Transverse colon (tissue), 4 donors: Measurements from ENCODE around the gene EPHA1.

Experiments
- EP300 ChIP-seq: sonication (generic); formaldehyde crosslinking; IDR thresholded peaks from one replicate; pipeline ENCODE4 v1.6.1; 2017; ENCODE audit warnings: antibody characterized with exemption, low read depth
- POLR2AphosphoS5 ChIP-seq, 3 donors: sonication (generic); formaldehyde crosslinking; IDR thresholded peaks; one replicate each; pipeline ENCODE4 v1.6.1; 2016; ENCODE audit warnings: antibody characterized with exemption in 3 of 3
- TF ChIP-seq, protein P1 (sequence below), 5 experiments: fragments of 200-600 bp in 3 of 5; fragments of 450-650 bp in 2 of 5; sonication (generic) in 3 of 5; IDR thresholded peaks; 1 replicate in 2 of 5; 2 replicates in 3 of 5; pipeline ENCODE4 v1.5.1; 2016 to 2017; ENCODE audit warnings: antibody characterized with exemption in 5 of 5, inconsistent platforms in 3 of 5, mild to moderate bottlenecking in 2 of 5, moderate library complexity in 1 of 5

DNA sequence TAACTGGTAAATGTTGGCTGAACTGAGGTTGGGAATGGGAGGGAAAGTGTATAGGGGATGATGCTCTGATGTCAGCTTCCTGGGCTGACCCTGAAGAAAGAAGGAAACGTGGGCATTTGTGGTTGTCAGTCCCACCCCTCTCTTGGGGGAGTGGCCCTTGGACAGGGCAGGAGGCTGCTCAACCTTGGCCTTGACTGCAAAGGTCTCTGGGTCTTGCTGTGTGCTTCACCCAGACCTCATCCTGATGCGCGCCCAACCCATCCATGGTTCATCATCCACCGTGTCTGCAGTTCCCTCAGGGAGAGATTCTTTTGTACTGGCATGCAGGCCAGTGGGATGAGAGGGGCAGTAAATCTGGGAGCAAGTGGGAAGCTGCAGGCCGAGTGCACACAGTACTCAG lies 32.3 kb downstream of the EPHA1 start:
- no peak for TF ChIP-seq EP300
- TF ChIP-seq POLR2AphosphoS5 (IDR thresholded peaks at IDR 0.05) = peak in 1 of 3 donors; percentile 10
- TF ChIP-seq, protein P1, sequence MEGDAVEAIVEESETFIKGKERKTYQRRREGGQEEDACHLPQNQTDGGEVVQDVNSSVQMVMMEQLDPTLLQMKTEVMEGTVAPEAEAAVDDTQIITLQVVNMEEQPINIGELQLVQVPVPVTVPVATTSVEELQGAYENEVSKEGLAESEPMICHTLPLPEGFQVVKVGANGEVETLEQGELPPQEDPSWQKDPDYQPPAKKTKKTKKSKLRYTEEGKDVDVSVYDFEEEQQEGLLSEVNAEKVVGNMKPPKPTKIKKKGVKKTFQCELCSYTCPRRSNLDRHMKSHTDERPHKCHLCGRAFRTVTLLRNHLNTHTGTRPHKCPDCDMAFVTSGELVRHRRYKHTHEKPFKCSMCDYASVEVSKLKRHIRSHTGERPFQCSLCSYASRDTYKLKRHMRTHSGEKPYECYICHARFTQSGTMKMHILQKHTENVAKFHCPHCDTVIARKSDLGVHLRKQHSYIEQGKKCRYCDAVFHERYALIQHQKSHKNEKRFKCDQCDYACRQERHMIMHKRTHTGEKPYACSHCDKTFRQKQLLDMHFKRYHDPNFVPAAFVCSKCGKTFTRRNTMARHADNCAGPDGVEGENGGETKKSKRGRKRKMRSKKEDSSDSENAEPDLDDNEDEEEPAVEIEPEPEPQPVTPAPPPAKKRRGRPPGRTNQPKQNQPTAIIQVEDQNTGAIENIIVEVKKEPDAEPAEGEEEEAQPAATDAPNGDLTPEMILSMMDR (IDR thresholded peaks at IDR 0.05) = no peak
